SK-N-SH (cell line): Measurements from ENCODE around the gene BTBD16. TPM values are rescaled to one million over a fixed set of nuclear protein-coding genes. Genes with fewer than 3 reads are reported as not detected.

Source experiments
- CTCF ChIA-PET: fragments of 300-600, 350-600 bp; formaldehyde crosslinking; extraction: SDS; loops from one replicate; lab custom pipeline; 2021; lab: Yijun Ruan, JAX
- POLR2A ChIA-PET: fragments of 350-600 bp; sonication (Branson Sonifier 250); formaldehyde crosslinking; extraction: SDS; loops from one replicate; lab custom pipeline; 2020; ENCODE audit warnings: antibody characterized with exemption, inconsistent platforms; lab: Yijun Ruan, JAX
- DNase-seq: peaks from one replicate; pipeline ENCODE4 v3.0.0; 2012
- H2AFZ ChIP-seq: fragments of 200-600 bp; sonication (generic); 2 replicates; pipeline ENCODE4 v1.8.1; 2016; ENCODE audit warnings: antibody characterized with exemption, mild to moderate bottlenecking, low read depth
- H3F3A ChIP-seq: fragments of 200-600 bp; sonication (generic); replicated peaks from 2 replicates; pipeline ENCODE3; 2016; ENCODE audit warnings: antibody characterized with exemption, mild to moderate bottlenecking; ENCODE audit not compliant: insufficient read depth
- H3K27ac ChIP-seq, 2 experiments: fragments of 200-500 bp in 1 of 2; fragments of 200-600 bp in 1 of 2; sonication (Bioruptor generic) in 1 of 2; sonication (generic), shearing (Covaris generic) in 1 of 2; 2 replicates each; pipeline versions ENCODE4 v1.5.1 to v1.6.1; 2014 to 2016; ENCODE audit warnings: low read depth in 2 of 2, inconsistent platforms in 1 of 2, low read length in 1 of 2, mild to moderate bottlenecking in 1 of 2, mixed read lengths in 1 of 2
- H3K27me3 ChIP-seq: fragments of 200-600 bp; sonication (generic), shearing (Covaris generic); 2 replicates; pipeline ENCODE4 v1.6.1; 2016; ENCODE audit warnings: mixed run types; ENCODE audit not compliant: insufficient read depth
- H3K36me3 ChIP-seq, 2 experiments: fragments of 200-500 bp in 1 of 2; fragments of 200-600 bp in 1 of 2; sonication (Bioruptor generic) in 1 of 2; sonication (generic) in 1 of 2; replicated peaks in 1 of 2; 2 replicates each; pipeline versions ENCODE3 to v1.5.1; 2014 to 2016; ENCODE audit warnings: low read length in 1 of 2, mild to moderate bottlenecking in 1 of 2; ENCODE audit not compliant: insufficient read depth in 2 of 2, control insufficient read depth in 1 of 2
- H3K4me1 ChIP-seq, 2 experiments: fragments of 200-500 bp in 1 of 2; fragments of 200-600 bp in 1 of 2; sonication (Bioruptor generic) in 1 of 2; sonication (generic), shearing (Covaris generic) in 1 of 2; 2 replicates each; pipeline versions ENCODE4 v1.5.1 to v1.6.1; 2014 to 2016; ENCODE audit warnings: low read depth in 1 of 2, low read length in 1 of 2, mixed run types in 1 of 2; ENCODE audit not compliant: insufficient read depth in 2 of 2, control insufficient read depth in 1 of 2
- H3K4me2 ChIP-seq: fragments of 200-600 bp; sonication (generic), shearing (Covaris generic); 2 replicates; pipeline ENCODE4 v1.6.1; 2017; ENCODE audit warnings: mixed run types
- H3K4me3 ChIP-seq, 2 experiments: fragments of 200-500 bp in 1 of 2; fragments of 200-600 bp in 1 of 2; sonication (Bioruptor generic) in 1 of 2; sonication (generic), shearing (Covaris generic) in 1 of 2; 2 replicates each; pipeline versions ENCODE4 v1.5.1 to v1.8.1; 2014 to 2016; ENCODE audit warnings: low read depth in 2 of 2, inconsistent platforms in 1 of 2, low read length in 1 of 2, mild to moderate bottlenecking in 1 of 2, mixed read lengths in 1 of 2, moderate library complexity in 1 of 2
- H3K79me2 ChIP-seq: fragments of 200-600 bp; sonication (generic); 2 replicates; pipeline ENCODE4 v1.8.1; 2017; ENCODE audit warnings: mild to moderate bottlenecking; ENCODE audit not compliant: insufficient read depth
- H3K9ac ChIP-seq: fragments of 200-600 bp; sonication (generic); 2 replicates; pipeline ENCODE4 v1.6.1; 2017; ENCODE audit warnings: mixed run types
- H3K9me2 ChIP-seq: fragments of 200-600 bp; sonication (generic); 2 replicates; pipeline ENCODE4 v1.6.1; 2017; ENCODE audit warnings: mixed run types
- H3K9me3 ChIP-seq: fragments of 200-600 bp; sonication (generic); 2 replicates; pipeline ENCODE4 v1.6.1; 2017; ENCODE audit warnings: mixed run types, mild to moderate bottlenecking, moderate library complexity
- H4K20me1 ChIP-seq: fragments of 200-600 bp; sonication (generic); 2 replicates; pipeline ENCODE4 v1.6.1; 2017; ENCODE audit warnings: mild to moderate bottlenecking, mixed run types; ENCODE audit not compliant: insufficient read depth
- CHD2 ChIP-seq: fragments of 150-350 bp; IDR thresholded peaks from 2 replicates; pipeline ENCODE4 v1.6.1; 2018; ENCODE audit warnings: low read length; ENCODE audit not compliant: partially characterized antibody
- EP300 ChIP-seq, 2 experiments: IDR thresholded peaks; 2 replicates each; pipeline versions ENCODE4 v1.4.0 to v1.6.1; 2012; ENCODE audit warnings: borderline replicate concordance in 1 of 2, low read depth in 1 of 2, low read length in 1 of 2
- EZH2phosphoT487 ChIP-seq: fragments of 200-600 bp; sonication (generic); IDR thresholded peaks from 2 replicates; pipeline ENCODE4 v1.6.1; 2017; ENCODE audit warnings: low read depth, mixed run types, mild to moderate bottlenecking, antibody characterized with exemption, moderate library complexity, borderline replicate concordance
- FOSL2 ChIP-seq: IDR thresholded peaks from 2 replicates; pipeline ENCODE4 v1.4.0; 2012; ENCODE audit warnings: low read depth, mild to moderate bottlenecking, moderate library complexity, borderline replicate concordance
- FOXM1 ChIP-seq: IDR thresholded peaks from 2 replicates; pipeline ENCODE4 v1.4.0; 2012; ENCODE audit warnings: low read depth, mild to moderate bottlenecking
- GABPA ChIP-seq: IDR thresholded peaks from 2 replicates; pipeline ENCODE4 v1.4.0; 2012; ENCODE audit warnings: low read depth, mild to moderate bottlenecking
- GATA2 ChIP-seq: sonication (generic); formaldehyde crosslinking; IDR thresholded peaks from 2 replicates; pipeline ENCODE4 v1.5.0; 2020; ENCODE audit warnings: mild to moderate bottlenecking, missing genetic modification reagents
- JUND ChIP-seq: IDR thresholded peaks from 2 replicates; pipeline ENCODE4 v1.4.0; 2012
- NFIC ChIP-seq: IDR thresholded peaks from 2 replicates; pipeline ENCODE4 v1.4.0; 2012; ENCODE audit warnings: borderline replicate concordance
- POLR2AphosphoS5 ChIP-seq: IDR thresholded peaks from 2 replicates; pipeline ENCODE4 v1.6.1; 2012; ENCODE audit warnings: low read depth, low read length
- RCOR1 ChIP-seq: fragments of 150-350 bp; IDR thresholded peaks from 2 replicates; pipeline ENCODE4 v1.6.1; 2017; ENCODE audit warnings: antibody characterized with exemption, low read length
- RFX5 ChIP-seq: IDR thresholded peaks from 2 replicates; pipeline ENCODE4 v1.6.1; 2012; ENCODE audit warnings: mild to moderate bottlenecking, improper control_type of control experiment, low read length
- RXRA ChIP-seq: IDR thresholded peaks from 2 replicates; pipeline ENCODE4 v1.4.0; 2012; ENCODE audit warnings: low read depth, mild to moderate bottlenecking, borderline replicate concordance
- SMC3 ChIP-seq: IDR thresholded peaks from 2 replicates; pipeline ENCODE4 v1.6.1; 2012; ENCODE audit warnings: low read depth, low read length, improper control_type of control experiment
- TAF1 ChIP-seq: IDR thresholded peaks from 2 replicates; pipeline ENCODE4 v1.6.1; 2012; ENCODE audit warnings: low read depth, mild to moderate bottlenecking, low read length, moderate library complexity, borderline replicate concordance
- TCF12 ChIP-seq: IDR thresholded peaks from 2 replicates; pipeline ENCODE4 v1.4.0; 2012
- TEAD4 ChIP-seq: IDR thresholded peaks from 2 replicates; pipeline ENCODE4 v1.4.0; 2012; ENCODE audit warnings: mild to moderate bottlenecking, borderline replicate concordance; ENCODE audit not compliant: insufficient read depth
- WGBS: methylation state at CpG from one replicate; pipeline ENCODE4 v1.1.6; 2017; ENCODE audit warnings: low lambda C conversion rate; 5-methylcytosine and 5-hydroxymethylcytosine counted together
- polyA plus RNA-seq, 3 experiments: library from polyadenylated mRNA; depleted of rRNA; stranded (reverse); fragments of >200 nt; gene quantifications; 2 replicates each; pipeline ENCODE4 v1.2.3, GENCODE V29; 2012
- TF ChIP-seq, protein P1 (sequence below): IDR thresholded peaks from 2 replicates; pipeline ENCODE4 v1.6.1; 2012; ENCODE audit warnings: mild to moderate bottlenecking, low read depth, low read length, moderate library complexity
- TF ChIP-seq, protein P2 (sequence below): IDR thresholded peaks from 2 replicates; pipeline ENCODE4 v1.4.0; 2012; ENCODE audit warnings: low read depth
- TF ChIP-seq, protein P3 (sequence below): IDR thresholded peaks from 2 replicates; pipeline ENCODE4 v1.4.0; 2012; ENCODE audit warnings: low read depth, borderline replicate concordance

BTBD16 gene
- polyA plus RNA-seq, 1 of the 3 experiments (the other 2 are of a cell fraction): not detected

DNA sequence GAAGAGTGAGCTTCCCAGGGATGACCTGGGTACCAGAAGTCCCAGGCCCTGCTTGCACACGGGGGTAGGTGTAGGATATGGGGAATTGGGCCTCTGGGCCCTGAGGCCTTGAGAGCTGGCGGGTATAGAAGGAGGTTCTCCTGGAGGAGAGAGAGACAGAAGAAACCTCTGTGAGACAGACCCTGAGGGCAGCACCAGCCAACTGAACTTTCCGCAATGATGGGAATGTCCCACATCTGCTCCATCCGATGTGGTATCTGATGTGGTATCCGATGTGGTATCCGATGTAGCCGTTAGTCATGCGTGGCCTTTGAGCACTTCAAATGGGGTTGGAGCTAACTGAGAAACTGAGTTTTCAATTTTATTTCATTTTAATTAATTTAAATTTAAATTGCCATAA is 72.8 kb downstream of the BTBD16 start (continued):
- no peak for TF ChIP-seq TEAD4

DNA sequence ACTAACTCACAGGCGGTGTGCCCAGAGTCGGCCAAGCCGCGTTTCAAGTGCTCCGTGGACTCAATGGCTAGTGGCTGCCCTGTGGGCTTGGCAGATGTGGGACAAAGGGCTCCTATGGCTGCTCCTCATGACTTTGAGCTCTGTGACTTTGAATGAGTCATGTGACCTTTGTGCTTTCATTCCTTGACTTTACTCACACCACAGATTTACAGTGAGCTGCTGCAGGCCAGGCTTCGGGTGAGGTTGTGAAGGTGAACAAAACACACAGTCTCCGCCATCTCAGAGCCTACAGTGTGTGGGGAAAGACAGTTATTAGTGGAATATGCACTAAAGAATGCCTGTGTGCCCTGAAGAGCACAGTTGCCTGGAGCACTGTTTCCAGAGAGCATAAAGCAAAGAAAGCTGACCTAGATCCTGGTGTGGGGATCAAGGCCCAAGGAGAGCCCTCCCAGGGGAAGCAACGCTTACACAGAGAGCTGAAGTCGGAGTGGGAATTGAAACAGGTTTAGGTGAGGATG is 73.7 kb downstream of the BTBD16 start:
- ChIA-PET POLR2A (no interaction called here), CTCF (interaction anchor here (1.6 to 2.5 kb wide), 3 partner anchors 46 to 221 kb away, joined by 4 to 25 read pairs (median 5); no protein-coding TSS in a partner anchor)
- no peak for DNase-seq
- no peak for TF ChIP-seq GABPA
- TF ChIP-seq EZH2phosphoT487: no peak
- TF ChIP-seq NFIC: no peak
- no peak for TF ChIP-seq FOSL2
- TF ChIP-seq CHD2: no peak
- no peak for TF ChIP-seq FOXM1
- no peak for TF ChIP-seq TCF12
- TF ChIP-seq TEAD4: no peak
- TF ChIP-seq TAF1: no peak
- TF ChIP-seq RXRA: no peak
- no peak for TF ChIP-seq RCOR1
- no peak for TF ChIP-seq SMC3
- TF ChIP-seq GATA2 (CRISPR knock-in tag): no peak
- no peak for TF ChIP-seq EP300 (IDR thresholded peaks at IDR 0.05; ENCODE audit: borderline replicate concordance in 1 of 2, low read depth in 1 of 2, low read length in 1 of 2)
- TF ChIP-seq RFX5: no peak
- no peak for TF ChIP-seq JUND
- TF ChIP-seq POLR2AphosphoS5: no peak
- TF ChIP-seq, protein P1, sequence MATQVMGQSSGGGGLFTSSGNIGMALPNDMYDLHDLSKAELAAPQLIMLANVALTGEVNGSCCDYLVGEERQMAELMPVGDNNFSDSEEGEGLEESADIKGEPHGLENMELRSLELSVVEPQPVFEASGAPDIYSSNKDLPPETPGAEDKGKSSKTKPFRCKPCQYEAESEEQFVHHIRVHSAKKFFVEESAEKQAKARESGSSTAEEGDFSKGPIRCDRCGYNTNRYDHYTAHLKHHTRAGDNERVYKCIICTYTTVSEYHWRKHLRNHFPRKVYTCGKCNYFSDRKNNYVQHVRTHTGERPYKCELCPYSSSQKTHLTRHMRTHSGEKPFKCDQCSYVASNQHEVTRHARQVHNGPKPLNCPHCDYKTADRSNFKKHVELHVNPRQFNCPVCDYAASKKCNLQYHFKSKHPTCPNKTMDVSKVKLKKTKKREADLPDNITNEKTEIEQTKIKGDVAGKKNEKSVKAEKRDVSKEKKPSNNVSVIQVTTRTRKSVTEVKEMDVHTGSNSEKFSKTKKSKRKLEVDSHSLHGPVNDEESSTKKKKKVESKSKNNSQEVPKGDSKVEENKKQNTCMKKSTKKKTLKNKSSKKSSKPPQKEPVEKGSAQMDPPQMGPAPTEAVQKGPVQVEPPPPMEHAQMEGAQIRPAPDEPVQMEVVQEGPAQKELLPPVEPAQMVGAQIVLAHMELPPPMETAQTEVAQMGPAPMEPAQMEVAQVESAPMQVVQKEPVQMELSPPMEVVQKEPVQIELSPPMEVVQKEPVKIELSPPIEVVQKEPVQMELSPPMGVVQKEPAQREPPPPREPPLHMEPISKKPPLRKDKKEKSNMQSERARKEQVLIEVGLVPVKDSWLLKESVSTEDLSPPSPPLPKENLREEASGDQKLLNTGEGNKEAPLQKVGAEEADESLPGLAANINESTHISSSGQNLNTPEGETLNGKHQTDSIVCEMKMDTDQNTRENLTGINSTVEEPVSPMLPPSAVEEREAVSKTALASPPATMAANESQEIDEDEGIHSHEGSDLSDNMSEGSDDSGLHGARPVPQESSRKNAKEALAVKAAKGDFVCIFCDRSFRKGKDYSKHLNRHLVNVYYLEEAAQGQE: no peak
- TF ChIP-seq, protein P2, sequence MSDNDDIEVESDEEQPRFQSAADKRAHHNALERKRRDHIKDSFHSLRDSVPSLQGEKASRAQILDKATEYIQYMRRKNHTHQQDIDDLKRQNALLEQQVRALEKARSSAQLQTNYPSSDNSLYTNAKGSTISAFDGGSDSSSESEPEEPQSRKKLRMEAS: no peak
- TF ChIP-seq, protein P3, sequence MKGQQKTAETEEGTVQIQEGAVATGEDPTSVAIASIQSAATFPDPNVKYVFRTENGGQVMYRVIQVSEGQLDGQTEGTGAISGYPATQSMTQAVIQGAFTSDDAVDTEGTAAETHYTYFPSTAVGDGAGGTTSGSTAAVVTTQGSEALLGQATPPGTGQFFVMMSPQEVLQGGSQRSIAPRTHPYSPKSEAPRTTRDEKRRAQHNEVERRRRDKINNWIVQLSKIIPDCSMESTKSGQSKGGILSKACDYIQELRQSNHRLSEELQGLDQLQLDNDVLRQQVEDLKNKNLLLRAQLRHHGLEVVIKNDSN: no peak
- H3F3A ChIP-seq: no peaks in the 10 kb centered on the region
- H3K4me1 ChIP-seq: no peaks in the 10 kb centered on the region
- no peak overlapping the region for H3K9ac ChIP-seq
- H3K9me3 ChIP-seq: no peaks in the 10 kb centered on the region
- H4K20me1 ChIP-seq: no peaks in the 10 kb centered on the region
- H2AFZ ChIP-seq: no peak overlapping the region
- H3K27me3 ChIP-seq: no peaks in the 10 kb centered on the region
- no peaks in the 10 kb centered on the region for H3K9me2 ChIP-seq
- H3K79me2 ChIP-seq: no peaks in the 10 kb centered on the region
- no peak overlapping the region for H3K27ac ChIP-seq
- H3K4me2 ChIP-seq: no peak overlapping the region
- no peaks in the 10 kb centered on the region for H3K36me3 ChIP-seq
- H3K4me3 ChIP-seq: no peak overlapping the region
- 92% methylated on average over 9 of the region's 9 CpGs for WGBS
